B cell (primary cell): ENCODE measurements around the gene PMVK. TPM values are rescaled to one million over a fixed set of nuclear protein-coding genes. Genes with fewer than 3 reads are reported as not detected.

ENCODE experiments used
- ATAC-seq: fragments of 200-7000 bp; cut with Tn5 transposase; one replicate; pipeline ENCODE4 v1.10.0; 2021; ENCODE audit warnings: low read depth, mild to moderate bottlenecking, moderate number of reproducible peaks, moderate library complexity
- CTCF ChIA-PET: fragments of 350-600 bp; sonication (Branson Sonifier 250); formaldehyde crosslinking; loops from one replicate; lab custom pipeline; 2021; ENCODE audit warnings: antibody characterized with exemption, inconsistent platforms; lab: Charles Lee
- POLR2A ChIA-PET: fragments of 350-600 bp; sonication (Branson Sonifier 250); formaldehyde crosslinking; loops from one replicate; lab custom pipeline; 2021; ENCODE audit warnings: antibody characterized with exemption; lab: Charles Lee
- DNase-seq: peaks from one replicate; pipeline ENCODE4 v3.0.0; 2013
- H2AFZ ChIP-seq: 2 replicates; pipeline ENCODE4 v1.6.1; 2012; ENCODE audit warnings: mild to moderate bottlenecking, low read depth, low read length; ENCODE audit not compliant: insufficient read depth, poor library complexity, severe bottlenecking
- H3K27ac ChIP-seq, 2 donors: 1 replicate in 1 of 2; 2 replicates in 1 of 2; pipeline ENCODE4 v1.5.1; 2012 to 2013; ENCODE audit warnings: low read length in 2 of 2, mild to moderate bottlenecking in 2 of 2, moderate library complexity in 1 of 2
- H3K27me3 ChIP-seq, 4 experiments: fragments of 200-600 bp in 1 of 4; sonication (generic) in 1 of 4; replicated peaks in 1 of 4; 1 replicate in 2 of 4; 2 replicates in 2 of 4; pipeline versions ENCODE4 v1.6.1 to v1.7.0; 2013 to 2016; ENCODE audit warnings: low read length in 3 of 4, mild to moderate bottlenecking in 2 of 4, mixed read lengths in 1 of 4, moderate library complexity in 1 of 4; ENCODE audit not compliant: insufficient read depth in 4 of 4, control insufficient read depth in 3 of 4; ENCODE audit errors: control extremely low read depth in 1 of 4
- H3K36me3 ChIP-seq, 2 experiments: replicated peaks in 1 of 2; 1 replicate in 1 of 2; 2 replicates in 1 of 2; pipeline versions ENCODE4 v1.6.1 to v1.7.1; 2013; ENCODE audit warnings: low read length in 1 of 2; ENCODE audit not compliant: insufficient read depth in 2 of 2, control insufficient read depth in 1 of 2; ENCODE audit errors: control extremely low read depth in 1 of 2, extremely low read depth in 1 of 2
- H3K4me1 ChIP-seq, 2 donors: fragments of 200-600 bp in 1 of 2; sonication (generic) in 1 of 2; 1 replicate in 1 of 2; 2 replicates in 1 of 2; pipeline versions ENCODE4 v1.5.1 to v1.6.1; 2013 to 2017; ENCODE audit warnings: low read length in 2 of 2; ENCODE audit not compliant: control insufficient read depth in 2 of 2, insufficient read depth in 2 of 2
- H3K4me2 ChIP-seq: replicated peaks from 2 replicates; pipeline ENCODE3; 2012; ENCODE audit warnings: mild to moderate bottlenecking, low read depth, low read length; ENCODE audit not compliant: poor library complexity, severe bottlenecking
- H3K4me3 ChIP-seq, 5 experiments: fragments of 200-600 bp in 1 of 5; sonication (generic) in 1 of 5; 1 replicate in 3 of 5; 2 replicates in 2 of 5; pipeline versions ENCODE4 v1.5.1 to v1.7.0; 2011 to 2016; ENCODE audit warnings: low read length in 4 of 5, mild to moderate bottlenecking in 4 of 5, low read depth in 2 of 5, control low read depth in 1 of 5, moderate library complexity in 1 of 5; ENCODE audit not compliant: insufficient read depth in 1 of 5; ENCODE audit errors: control extremely low read depth in 1 of 5, extremely low read depth in 1 of 5
- H3K79me2 ChIP-seq: fragments of 200-600 bp; sonication (generic); one replicate; pipeline ENCODE4 v1.6.0; 2016; ENCODE audit warnings: low read length; ENCODE audit not compliant: control insufficient read depth, insufficient read depth
- H3K9ac ChIP-seq: fragments of 200-600 bp; sonication (generic); 2 replicates; pipeline ENCODE4 v1.6.1; 2017; ENCODE audit warnings: mild to moderate bottlenecking, low read length, moderate library complexity
- H3K9me3 ChIP-seq, 3 donors: one replicate each; pipeline versions ENCODE4 v1.6.1 to v1.7.1; 2013; ENCODE audit warnings: low read length in 2 of 3; ENCODE audit not compliant: control insufficient read depth in 2 of 3, insufficient read depth in 1 of 3; ENCODE audit errors: control extremely low read depth in 1 of 3
- H4K20me1 ChIP-seq: 2 replicates; pipeline ENCODE4 v1.6.0; 2012; ENCODE audit warnings: mild to moderate bottlenecking, low read length; ENCODE audit not compliant: insufficient read depth, control insufficient read depth, poor library complexity, severe bottlenecking
- H3K27ac Mint-ChIP-seq: one replicate; pipeline ENCODE4 v1.8.0; 2021; ENCODE audit warnings: mixed read lengths
- H3K27me3 Mint-ChIP-seq: one replicate; pipeline ENCODE4 v1.8.0; 2021; ENCODE audit warnings: mixed read lengths
- H3K4me1 Mint-ChIP-seq: one replicate; pipeline ENCODE4 v1.8.0; 2021; ENCODE audit warnings: mixed read lengths
- H3K4me3 Mint-ChIP-seq: one replicate; pipeline ENCODE4 v1.8.0; 2021; ENCODE audit warnings: mixed read lengths
- H3K9me3 Mint-ChIP-seq: one replicate; pipeline ENCODE4 v1.8.0; 2022; ENCODE audit warnings: mixed read lengths; ENCODE audit not compliant: insufficient read depth
- EZH2 ChIP-seq: IDR thresholded peaks from 2 replicates; pipeline ENCODE4 v1.6.1; 2012; ENCODE audit warnings: borderline replicate concordance, low read depth, mild to moderate bottlenecking, moderate library complexity, low read length; ENCODE audit not compliant: insufficient read depth, poor library complexity, severe bottlenecking
- WGBS: methylation state at CpG from one replicate; pipeline ENCODE4 v1.1.5; 2013; ENCODE audit warnings: missing lambda C conversion rate; ENCODE audit not compliant: insufficient coverage; 5-methylcytosine and 5-hydroxymethylcytosine counted together
- intact Hi-C: fragments of 100-400 bp; cut with micrococcal nuclease; formaldehyde crosslinking; loops from one replicate; pipeline ENCODE4 v1.10.0; 2022
- polyA plus RNA-seq: library from polyadenylated mRNA; depleted of rRNA; stranded (reverse); fragments of >200 nt; gene quantifications from 2 replicates; pipeline ENCODE4 v1.2.3, GENCODE V29; 2012
- total RNA-seq, 2 donors: library from RNA; stranded (reverse); fragments of 120-200 nt in 1 of 2; gene quantifications; 1 replicate in 1 of 2; 2 replicates in 1 of 2; pipeline versions ENCODE4 v1.2.3 to v1.2.4, GENCODE V29; 2013 to 2022
- TF ChIP-seq, protein P1 (sequence below): fragments of 200-600 bp; IDR thresholded peaks from one replicate; pipeline ENCODE4 v1.8.0; 2022; ENCODE audit warnings: antibody characterized with exemption, mild to moderate bottlenecking

The PMVK gene
- total and polyA plus RNA-seq, 2 donors (not counting 1 experiment from before 2014, with no cell fraction given), result 15.0 to 15.4 TPM

DNA sequence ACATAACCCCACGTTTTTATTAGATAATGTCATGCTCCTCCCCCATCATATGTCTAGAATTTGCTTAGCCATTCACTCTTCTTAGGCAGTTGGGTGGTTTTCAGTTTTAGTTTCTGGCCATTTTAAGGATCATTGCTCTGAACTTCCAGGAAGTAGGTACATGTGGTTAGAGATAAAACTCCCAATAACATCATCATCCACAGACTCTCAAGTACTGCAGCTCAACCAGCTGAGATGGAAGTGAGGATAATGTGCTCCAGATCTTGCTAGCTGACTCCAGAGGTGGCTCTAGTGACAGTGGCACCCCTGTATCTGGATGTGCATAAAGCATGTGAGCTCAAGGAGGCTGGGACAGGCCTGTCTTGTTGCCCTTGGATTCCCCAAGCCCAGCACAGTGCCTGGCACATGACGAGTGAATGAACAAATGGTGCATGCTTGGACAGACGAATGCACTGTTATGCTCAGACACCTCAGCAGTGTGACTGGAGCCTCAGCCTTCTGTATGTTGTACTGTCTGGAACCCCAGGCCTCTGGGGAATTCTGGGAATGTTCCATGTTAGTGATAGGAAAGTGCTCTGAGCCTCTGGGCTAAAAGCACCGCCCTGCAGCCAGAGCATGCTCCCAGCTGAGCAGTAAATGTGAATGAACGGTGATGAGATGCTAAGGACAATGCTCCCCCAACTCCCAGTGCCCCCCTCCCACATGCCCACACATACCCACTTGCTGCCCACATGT is 50.1 kb downstream of the PMVK start:
- Mint-ChIP-seq H3K27ac (no peak overlapping the region), H3K4me3 (no peak overlapping the region), H3K27me3 (peaks cover 4% of the 10 kb centered on the region), H3K4me1 (no peaks in the 10 kb centered on the region), H3K9me3 (no peaks in the 10 kb centered on the region)
- TF ChIP-seq EZH2, result no peak
- TF ChIP-seq, protein P1, sequence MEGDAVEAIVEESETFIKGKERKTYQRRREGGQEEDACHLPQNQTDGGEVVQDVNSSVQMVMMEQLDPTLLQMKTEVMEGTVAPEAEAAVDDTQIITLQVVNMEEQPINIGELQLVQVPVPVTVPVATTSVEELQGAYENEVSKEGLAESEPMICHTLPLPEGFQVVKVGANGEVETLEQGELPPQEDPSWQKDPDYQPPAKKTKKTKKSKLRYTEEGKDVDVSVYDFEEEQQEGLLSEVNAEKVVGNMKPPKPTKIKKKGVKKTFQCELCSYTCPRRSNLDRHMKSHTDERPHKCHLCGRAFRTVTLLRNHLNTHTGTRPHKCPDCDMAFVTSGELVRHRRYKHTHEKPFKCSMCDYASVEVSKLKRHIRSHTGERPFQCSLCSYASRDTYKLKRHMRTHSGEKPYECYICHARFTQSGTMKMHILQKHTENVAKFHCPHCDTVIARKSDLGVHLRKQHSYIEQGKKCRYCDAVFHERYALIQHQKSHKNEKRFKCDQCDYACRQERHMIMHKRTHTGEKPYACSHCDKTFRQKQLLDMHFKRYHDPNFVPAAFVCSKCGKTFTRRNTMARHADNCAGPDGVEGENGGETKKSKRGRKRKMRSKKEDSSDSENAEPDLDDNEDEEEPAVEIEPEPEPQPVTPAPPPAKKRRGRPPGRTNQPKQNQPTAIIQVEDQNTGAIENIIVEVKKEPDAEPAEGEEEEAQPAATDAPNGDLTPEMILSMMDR, result no peak
- Histone ChIP-seq H3K4me3 (no peak overlapping the region), H3K27ac (no peak overlapping the region), H3K4me1 (no peaks in the 10 kb centered on the region), H3K36me3 (no peaks in the 10 kb centered on the region), H4K20me1 (no peaks in the 10 kb centered on the region), H3K9ac (no peak overlapping the region), H3K4me2 (no peak overlapping the region), H3K9me3 (no peaks in the 10 kb centered on the region), H2AFZ (no peak overlapping the region), H3K27me3 (no peaks in the 10 kb centered on the region), H3K79me2 (no peaks in the 10 kb centered on the region)
- 94% methylated on average over 3 of the region's 5 CpGs for WGBS
- intact Hi-C loops, result no loop called here
- DNase-seq (no peak), ATAC-seq (no peak)
- ChIA-PET POLR2A (no interaction called here), CTCF (interaction anchor here (0.6 kb wide), 1 partner anchor 19 kb away, joined by 3 read pairs; no protein-coding TSS in a partner anchor)
